AG04450 (cell line): Measurements from ENCODE around the gene FBXL17. TPM values are rescaled to one million over a fixed set of nuclear protein-coding genes. Genes with fewer than 3 reads are reported as not detected.

Source experiments
- CTCF ChIA-PET: fragments of 300-600, 350-600 bp; formaldehyde crosslinking; extraction: SDS; loops from one replicate; lab custom pipeline; 2022; ENCODE audit warnings: antibody characterized with exemption, inconsistent platforms; lab: Charles Lee
- POLR2A ChIA-PET: fragments of 350-600 bp; formaldehyde crosslinking; extraction: SDS; loops from one replicate; lab custom pipeline; 2021; ENCODE audit warnings: antibody characterized with exemption, inconsistent platforms; lab: Yijun Ruan, JAX
- DNase-seq: peaks from one replicate; pipeline ENCODE4 v3.0.0-alpha.2; 2011; ENCODE audit warnings: low read depth, low spot score
- H3K27ac ChIP-seq: one replicate; pipeline ENCODE4 v1.5.1; 2012; ENCODE audit warnings: low read depth, low read length, control low read depth
- H3K27me3 ChIP-seq: one replicate; pipeline ENCODE4 v1.6.0; 2012; ENCODE audit warnings: low read length; ENCODE audit not compliant: control insufficient read depth, insufficient read depth
- H3K4me3 ChIP-seq: 2 replicates; pipeline ENCODE4 v1.5.1; 2011; ENCODE audit warnings: mild to moderate bottlenecking, low read depth, low read length, control low read depth
- H3K9me3 ChIP-seq: 2 replicates; pipeline ENCODE4 v1.5.1; 2012; ENCODE audit warnings: low read length; ENCODE audit not compliant: control insufficient read depth, insufficient read depth
- polyA plus RNA-seq: library from polyadenylated mRNA; depleted of rRNA; stranded (reverse); fragments of >200 nt; gene quantifications from 2 replicates; pipeline ENCODE4 v1.2.3, GENCODE V29; 2011
- TF ChIP-seq, protein P1 (sequence below): IDR thresholded peaks from 2 replicates; pipeline ENCODE4 v1.5.1; 2011; ENCODE audit warnings: low read depth, low read length, control low read depth, inconsistent platforms

FBXL17 gene
- polyA plus RNA-seq, 1 experiment: 9.4 TPM

- CTCF ChIA-PET: interaction anchor here (7.3 kb wide), 1 partner anchor 93 kb away, joined by 46 read pairs; no protein-coding TSS in a partner anchor
- TF ChIP-seq, protein P1, sequence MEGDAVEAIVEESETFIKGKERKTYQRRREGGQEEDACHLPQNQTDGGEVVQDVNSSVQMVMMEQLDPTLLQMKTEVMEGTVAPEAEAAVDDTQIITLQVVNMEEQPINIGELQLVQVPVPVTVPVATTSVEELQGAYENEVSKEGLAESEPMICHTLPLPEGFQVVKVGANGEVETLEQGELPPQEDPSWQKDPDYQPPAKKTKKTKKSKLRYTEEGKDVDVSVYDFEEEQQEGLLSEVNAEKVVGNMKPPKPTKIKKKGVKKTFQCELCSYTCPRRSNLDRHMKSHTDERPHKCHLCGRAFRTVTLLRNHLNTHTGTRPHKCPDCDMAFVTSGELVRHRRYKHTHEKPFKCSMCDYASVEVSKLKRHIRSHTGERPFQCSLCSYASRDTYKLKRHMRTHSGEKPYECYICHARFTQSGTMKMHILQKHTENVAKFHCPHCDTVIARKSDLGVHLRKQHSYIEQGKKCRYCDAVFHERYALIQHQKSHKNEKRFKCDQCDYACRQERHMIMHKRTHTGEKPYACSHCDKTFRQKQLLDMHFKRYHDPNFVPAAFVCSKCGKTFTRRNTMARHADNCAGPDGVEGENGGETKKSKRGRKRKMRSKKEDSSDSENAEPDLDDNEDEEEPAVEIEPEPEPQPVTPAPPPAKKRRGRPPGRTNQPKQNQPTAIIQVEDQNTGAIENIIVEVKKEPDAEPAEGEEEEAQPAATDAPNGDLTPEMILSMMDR: no peak
- DNase-seq: no peak
Measured at GRCh38 chr5:108353087-108353486, 28.8 kb downstream of the FBXL17 start.

DNA sequence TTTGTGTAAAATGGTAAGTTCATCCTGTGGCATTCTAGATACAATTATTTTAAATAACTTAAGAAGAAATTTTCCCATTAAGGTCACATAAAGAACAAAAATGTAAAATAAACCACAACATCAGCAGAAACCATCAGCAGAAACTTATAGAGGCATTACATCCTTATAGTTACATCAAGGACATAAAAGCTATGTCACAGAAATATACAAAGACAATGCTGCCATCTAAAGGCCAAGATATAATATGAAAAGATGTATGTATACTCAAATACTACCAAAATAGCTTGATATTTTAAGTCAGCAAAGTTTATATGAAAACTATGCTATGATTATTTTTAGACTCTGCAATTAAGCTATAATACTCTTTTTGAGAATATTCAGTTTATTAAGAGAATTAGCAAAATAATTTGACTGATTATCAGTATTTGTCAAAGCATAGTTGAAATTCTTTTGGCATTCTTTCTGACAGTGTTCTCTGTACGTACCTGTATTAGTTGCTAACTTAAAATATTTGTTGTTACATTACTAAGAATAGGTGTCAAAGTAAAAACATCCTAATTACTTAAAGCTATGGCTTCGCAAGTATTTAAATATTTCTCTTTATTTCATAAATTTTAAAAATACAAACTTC lies 36.2 kb downstream of the FBXL17 start:
- H3K27me3 ChIP-seq: no peaks in the 10 kb centered on the region
- no peaks in the 10 kb centered on the region for H3K9me3 ChIP-seq
- H3K27ac ChIP-seq: no peak overlapping the region
- peak; percentile 13 for DNase-seq
- H3K4me3 ChIP-seq: no peak overlapping the region
- POLR2A ChIA-PET: no interaction called here
- CTCF ChIA-PET: interaction anchor here (0.6 to 7.7 kb wide), 14 partner anchors 9 to 671 kb away, joined by 3 to 186 read pairs (median 3); no protein-coding TSS in a partner anchor
- TF ChIP-seq, protein P1: peak; percentile 42

More at GRCh38 chr5:108353087-108353486, 28.8 kb downstream of the FBXL17 start:
- Histone ChIP-seq H3K27ac (no peak overlapping the region), H3K27me3 (no peaks in the 10 kb centered on the region), H3K9me3 (no peaks in the 10 kb centered on the region), H3K4me3 (no peak overlapping the region)
- POLR2A ChIA-PET: no interaction called here

DNA sequence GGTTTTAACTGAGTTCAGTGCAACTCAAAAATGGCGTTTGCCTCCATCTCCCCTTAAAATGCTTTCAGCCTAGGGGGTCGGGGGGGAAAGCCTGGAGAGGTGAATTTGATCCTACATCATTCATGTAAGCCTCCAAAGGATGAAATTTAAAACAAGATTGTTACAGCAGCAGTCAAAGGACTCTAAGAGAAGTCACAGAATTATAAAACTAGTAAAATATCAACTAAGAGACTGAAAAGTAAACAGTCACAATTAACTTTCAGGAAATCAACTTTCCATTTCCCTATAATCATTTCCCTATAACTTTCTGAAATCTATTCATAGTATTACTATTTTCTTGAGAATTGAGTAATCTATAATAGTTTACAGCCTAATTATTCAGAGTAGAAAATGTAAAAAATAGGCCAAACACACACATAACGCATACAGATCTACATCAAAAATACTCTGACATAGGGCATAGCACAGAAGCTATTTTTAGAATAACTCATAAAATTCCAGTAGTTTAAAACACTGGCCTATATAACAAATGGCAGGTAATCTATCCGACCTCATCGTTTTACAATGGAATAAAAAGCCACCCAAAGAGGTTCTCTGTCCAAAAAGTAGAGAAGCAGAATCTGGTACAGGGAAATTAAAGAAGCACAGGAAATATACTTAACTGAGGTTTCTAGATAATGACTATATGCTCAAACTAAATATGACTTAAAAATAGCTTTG lies 37.6 kb downstream of the FBXL17 start:
- TF ChIP-seq, protein P1: no peak
- ChIA-PET POLR2A (no interaction called here), CTCF (interaction anchor here (0.6 to 7.7 kb wide), 7 partner anchors 15 to 199 kb away, joined by 3 to 186 read pairs (median 4); no protein-coding TSS in a partner anchor)
- Histone ChIP-seq H3K9me3 (no peaks in the 10 kb centered on the region), H3K27me3 (no peaks in the 10 kb centered on the region), H3K4me3 (no peak overlapping the region), H3K27ac (no peak overlapping the region)
- DNase-seq: no peak

GRCh38 chr5:108341866-108342265 lies 40.0 kb downstream of the FBXL17 start:
- no peak for DNase-seq
- TF ChIP-seq, protein P1: no peak
- Histone ChIP-seq H3K9me3 (no peaks in the 10 kb centered on the region), H3K4me3 (no peak overlapping the region), H3K27me3 (no peaks in the 10 kb centered on the region), H3K27ac (no peak overlapping the region)
- POLR2A ChIA-PET: no interaction called here
- CTCF ChIA-PET: interaction anchor here (7.7 kb wide), 1 partner anchor 81 kb away, joined by 186 read pairs; no protein-coding TSS in a partner anchor

GRCh38 chr5:108340131-108340530 lies 41.8 kb downstream of the FBXL17 start:
- Histone ChIP-seq H3K9me3 (no peaks in the 10 kb centered on the region), H3K4me3 (no peak overlapping the region), H3K27ac (no peak overlapping the region), H3K27me3 (no peaks in the 10 kb centered on the region)
- no peak for DNase-seq
- ChIA-PET POLR2A (no interaction called here), CTCF (interaction anchor here (0.7 to 7.7 kb wide), 3 partner anchors 11 to 80 kb away, joined by 5 to 186 read pairs (median 8); no protein-coding TSS in a partner anchor)
- TF ChIP-seq, protein P1: no peak
